CD4-positive, CD25-positive, alpha-beta regulatory T cell (primary cell): Measurements from ENCODE around the gene GPC5. TPM values are rescaled to one million over a fixed set of nuclear protein-coding genes. Genes with fewer than 3 reads are reported as not detected.

Experiments
- ATAC-seq, 2 donors: fragments of 150-1000 bp; cut with Tn5 transposase; one replicate each; pipeline ENCODE4 v1.10.0; 2021; ENCODE audit warnings: low read depth in 2 of 2, moderate number of reproducible peaks in 2 of 2, moderate library complexity in 1 of 2
- DNase-seq, 3 donors: peaks; one replicate each; pipeline versions ENCODE4 v3.0.0 to v3.0.0-alpha.2; 2012 to 2022; ENCODE audit warnings: mixed read lengths in 1 of 3
- H3K27ac ChIP-seq: one replicate; pipeline ENCODE4 v1.7.0; 2013; ENCODE audit warnings: mild to moderate bottlenecking, low read length; ENCODE audit not compliant: insufficient read depth, poor library complexity, severe bottlenecking
- H3K27me3 ChIP-seq: one replicate; pipeline ENCODE4 v1.7.0; 2013; ENCODE audit warnings: low read length; ENCODE audit not compliant: control insufficient read depth, insufficient read depth
- H3K36me3 ChIP-seq: one replicate; pipeline ENCODE4 v1.7.0; 2013; ENCODE audit warnings: mild to moderate bottlenecking, low read length, moderate library complexity; ENCODE audit not compliant: control insufficient read depth, insufficient read depth
- H3K4me1 ChIP-seq: 2 replicates; pipeline ENCODE4 v1.7.0; 2013; ENCODE audit warnings: mild to moderate bottlenecking, low read length; ENCODE audit not compliant: insufficient read depth, control insufficient read depth, poor library complexity, severe bottlenecking
- H3K4me3 ChIP-seq: one replicate; pipeline ENCODE4 v1.7.0; 2013; ENCODE audit warnings: low read depth, mild to moderate bottlenecking, low read length, moderate library complexity
- H3K9me3 ChIP-seq, 2 experiments: 1 replicate in 1 of 2; 2 replicates in 1 of 2; pipeline ENCODE4 v1.7.0; 2013; ENCODE audit warnings: low read length in 2 of 2, mild to moderate bottlenecking in 1 of 2, moderate library complexity in 1 of 2; ENCODE audit not compliant: control insufficient read depth in 2 of 2
- H3K27ac Mint-ChIP-seq, 3 donors: one replicate each; pipeline ENCODE4 v1.8.0; 2020 to 2022; ENCODE audit warnings: mild to moderate bottlenecking in 3 of 3, mixed read lengths in 3 of 3, moderate library complexity in 2 of 3
- H3K27me3 Mint-ChIP-seq: one replicate; pipeline ENCODE4 v1.8.0; 2022; ENCODE audit warnings: mild to moderate bottlenecking, mixed read lengths
- H3K36me3 Mint-ChIP-seq: one replicate; pipeline ENCODE4 v1.8.0; 2020; ENCODE audit warnings: mixed read lengths
- H3K4me1 Mint-ChIP-seq, 4 donors: one replicate each; pipeline ENCODE4 v1.8.0; 2020 to 2022; ENCODE audit warnings: mixed read lengths in 4 of 4, mild to moderate bottlenecking in 1 of 4
- H3K4me3 Mint-ChIP-seq, 4 donors: one replicate each; pipeline ENCODE4 v1.8.0; 2020 to 2022; ENCODE audit warnings: mild to moderate bottlenecking in 4 of 4, mixed read lengths in 4 of 4, moderate library complexity in 3 of 4
- H3K9me3 Mint-ChIP-seq, 7 donors: one replicate each; pipeline ENCODE4 v1.8.0; 2020 to 2022; ENCODE audit warnings: mixed read lengths in 7 of 7, mild to moderate bottlenecking in 3 of 7, moderate library complexity in 2 of 7
- polyA plus RNA-seq, 4 donors: library from polyadenylated mRNA; unstranded; fragments of 300-500 nt; fragmentation: Illumina TruSeq; gene quantifications; one replicate each; pipeline ENCODE4 v1.2.3, GENCODE V29; 2021
- total RNA-seq: library from RNA; stranded (reverse); gene quantifications from one replicate; pipeline ENCODE4 v1.2.3, GENCODE V29; 2022

Gene GPC5
- total and polyA plus RNA-seq, 5 donors from 2014 or later: 0.29 to 0.81 (median 0.59) TPM; not detected in 2

- Histone ChIP-seq H3K36me3 (no peaks in the 10 kb centered on the region), H3K27me3 (no peaks in the 10 kb centered on the region), H3K4me3 (no peak overlapping the region), H3K27ac (no peak overlapping the region), H3K9me3 (no peaks in the 10 kb centered on the region), H3K4me1 (no peaks in the 10 kb centered on the region)
- ATAC-seq (no peak), DNase-seq (no peak)
- Mint-ChIP-seq H3K4me3 (no peak overlapping the region), H3K36me3 (no peaks in the 10 kb centered on the region), H3K27ac (no peak overlapping the region), H3K9me3 (peaks cover 0 to 6% (median 4%) of the 10 kb centered on the region in 7 donors), H3K27me3 (no peaks in the 10 kb centered on the region), H3K4me1 (no peaks in the 10 kb centered on the region)
Measured at GRCh38 chr13:92012787-92013186, 614.4 kb downstream of the GPC5 start.

- no peaks in the 10 kb centered on the region for H3K36me3 Mint-ChIP-seq
- no peak for ATAC-seq
- DNase-seq: no peak
Measured at GRCh38 chr13:92017737-92018136, 619.3 kb downstream of the GPC5 start.

GRCh38 chr13:92028695-92029094, 630.3 kb downstream of the GPC5 start:
- ATAC-seq: no peak

More at GRCh38 chr13:92017737-92018136, 619.3 kb downstream of the GPC5 start:
- Histone ChIP-seq H3K27me3 (no peaks in the 10 kb centered on the region), H3K36me3 (no peaks in the 10 kb centered on the region), H3K27ac (no peak overlapping the region), H3K4me3 (no peak overlapping the region), H3K4me1 (no peaks in the 10 kb centered on the region), H3K9me3 (no peaks in the 10 kb centered on the region)
- H3K9me3 Mint-ChIP-seq: peaks cover 1 to 11% (median 3%) of the 10 kb centered on the region in 7 donors
- H3K27me3 Mint-ChIP-seq: no peaks in the 10 kb centered on the region
- no peaks in the 10 kb centered on the region for H3K4me1 Mint-ChIP-seq
- no peak overlapping the region for H3K27ac Mint-ChIP-seq
- no peak overlapping the region for H3K4me3 Mint-ChIP-seq

GRCh38 chr13:92029641-92030040, 631.2 kb downstream of the GPC5 start:
- Histone ChIP-seq H3K27me3 (no peaks in the 10 kb centered on the region), H3K9me3 (no peaks in the 10 kb centered on the region), H3K4me1 (no peaks in the 10 kb centered on the region), H3K36me3 (no peaks in the 10 kb centered on the region), H3K4me3 (no peak overlapping the region), H3K27ac (no peak overlapping the region)
- Mint-ChIP-seq H3K27ac (no peak overlapping the region), H3K4me3 (no peak overlapping the region), H3K36me3 (no peaks in the 10 kb centered on the region), H3K9me3 (peaks cover 2 to 16% (median 11%) of the 10 kb centered on the region in 7 donors), H3K4me1 (no peaks in the 10 kb centered on the region), H3K27me3 (no peaks in the 10 kb centered on the region)
- DNase-seq: no peak
- no peak for ATAC-seq

More at GRCh38 chr13:92028695-92029094, 630.3 kb downstream of the GPC5 start:
- H3K27ac Mint-ChIP-seq: no peak overlapping the region
- no peak for DNase-seq
- no peaks in the 10 kb centered on the region for H3K4me1 Mint-ChIP-seq
- no peaks in the 10 kb centered on the region for H3K27me3 ChIP-seq
- no peaks in the 10 kb centered on the region for H3K36me3 ChIP-seq
- H3K9me3 Mint-ChIP-seq: peaks cover 4 to 21% (median 11%) of the 10 kb centered on the region in 7 donors
- no peaks in the 10 kb centered on the region for H3K27me3 Mint-ChIP-seq
- no peaks in the 10 kb centered on the region for H3K9me3 ChIP-seq
- no peaks in the 10 kb centered on the region for H3K4me1 ChIP-seq
- H3K27ac ChIP-seq: no peak overlapping the region
- H3K4me3 Mint-ChIP-seq: no peak overlapping the region
- H3K4me3 ChIP-seq: no peak overlapping the region
- no peaks in the 10 kb centered on the region for H3K36me3 Mint-ChIP-seq

- no peaks in the 10 kb centered on the region for H3K4me1 Mint-ChIP-seq
- Histone ChIP-seq H3K36me3 (no peaks in the 10 kb centered on the region), H3K4me1 (no peaks in the 10 kb centered on the region), H3K27ac (no peak overlapping the region), H3K4me3 (no peak overlapping the region), H3K9me3 (no peaks in the 10 kb centered on the region), H3K27me3 (no peaks in the 10 kb centered on the region)
- DNase-seq (no peak), ATAC-seq (no peak)
- no peak overlapping the region for H3K4me3 Mint-ChIP-seq
- no peak overlapping the region for H3K27ac Mint-ChIP-seq
- H3K9me3 Mint-ChIP-seq: peaks cover 0 to 12% (median 5%) of the 10 kb centered on the region in 7 donors
- H3K36me3 Mint-ChIP-seq: no peaks in the 10 kb centered on the region
- H3K27me3 Mint-ChIP-seq: no peaks in the 10 kb centered on the region
Measured at GRCh38 chr13:92038905-92039304, 640.5 kb downstream of the GPC5 start.

- Histone ChIP-seq H3K4me3 (no peak overlapping the region), H3K9me3 (peaks cover 0 to 5% of the 10 kb centered on the region in 2 experiments), H3K27me3 (no peaks in the 10 kb centered on the region), H3K27ac (no peak overlapping the region), H3K36me3 (no peaks in the 10 kb centered on the region), H3K4me1 (no peaks in the 10 kb centered on the region)
- Mint-ChIP-seq H3K4me1 (no peaks in the 10 kb centered on the region), H3K27me3 (no peaks in the 10 kb centered on the region), H3K36me3 (no peaks in the 10 kb centered on the region), H3K9me3 (peaks cover 0 to 11% (median 6%) of the 10 kb centered on the region in 7 donors), H3K27ac (no peak overlapping the region), H3K4me3 (no peak overlapping the region)
- DNase-seq: no peak
- no peak for ATAC-seq
Measured at GRCh38 chr13:92042522-92042921, 644.1 kb downstream of the GPC5 start.

- Mint-ChIP-seq H3K36me3 (no peaks in the 10 kb centered on the region), H3K4me1 (no peaks in the 10 kb centered on the region), H3K27me3 (no peaks in the 10 kb centered on the region), H3K9me3 (peaks cover 0 to 11% (median 6%) of the 10 kb centered on the region in 7 donors), H3K27ac (no peak overlapping the region), H3K4me3 (no peak overlapping the region)
- Histone ChIP-seq H3K4me1 (no peaks in the 10 kb centered on the region), H3K9me3 (peaks cover 0 to 5% of the 10 kb centered on the region in 2 experiments), H3K4me3 (no peak overlapping the region), H3K27me3 (no peaks in the 10 kb centered on the region), H3K36me3 (no peaks in the 10 kb centered on the region), H3K27ac (no peak overlapping the region)
- no peak for ATAC-seq
- DNase-seq: no peak
Measured at GRCh38 chr13:92044351-92044750, 645.9 kb downstream of the GPC5 start.

GRCh38 chr13:92054389-92054788, 656.0 kb downstream of the GPC5 start:
- H3K27ac Mint-ChIP-seq: no peak overlapping the region
- no peaks in the 10 kb centered on the region for H3K4me1 Mint-ChIP-seq
- no peak overlapping the region for H3K27ac ChIP-seq
- H3K9me3 ChIP-seq: no peaks in the 10 kb centered on the region
- no peaks in the 10 kb centered on the region for H3K27me3 Mint-ChIP-seq
- no peaks in the 10 kb centered on the region for H3K36me3 ChIP-seq
- no peak overlapping the region for H3K4me3 Mint-ChIP-seq
- no peak overlapping the region for H3K4me3 ChIP-seq
- DNase-seq (no peak), ATAC-seq (no peak)
- H3K4me1 ChIP-seq: no peaks in the 10 kb centered on the region
- H3K9me3 Mint-ChIP-seq: peaks cover 0 to 14% (median 5%) of the 10 kb centered on the region in 7 donors
- H3K27me3 ChIP-seq: no peaks in the 10 kb centered on the region
- no peaks in the 10 kb centered on the region for H3K36me3 Mint-ChIP-seq
